Duodenal mucosa (tissue), 2 donors: ENCODE measurements around the gene ERF.

Experiments
- H3K27ac ChIP-seq: one replicate; pipeline ENCODE4 v1.7.0; 2013; ENCODE audit warnings: low read depth, low read length
- H3K27me3 ChIP-seq, 2 donors: one replicate each; pipeline ENCODE4 v1.7.0; 2013; ENCODE audit warnings: low read length in 2 of 2, control low read depth in 1 of 2; ENCODE audit not compliant: insufficient read depth in 2 of 2, control insufficient read depth in 1 of 2
- H3K36me3 ChIP-seq, 2 donors: one replicate each; pipeline ENCODE4 v1.7.0; 2013; ENCODE audit warnings: low read length in 2 of 2, control low read depth in 1 of 2; ENCODE audit not compliant: insufficient read depth in 2 of 2, control insufficient read depth in 1 of 2
- H3K4me1 ChIP-seq, 2 donors: one replicate each; pipeline ENCODE4 v1.7.0; 2013; ENCODE audit warnings: low read length in 2 of 2, control low read depth in 1 of 2; ENCODE audit not compliant: insufficient read depth in 2 of 2, control insufficient read depth in 1 of 2
- H3K4me3 ChIP-seq, 2 donors: one replicate each; pipeline ENCODE4 v1.7.0; 2013; ENCODE audit warnings: low read length in 2 of 2, low read depth in 1 of 2
- H3K9ac ChIP-seq, 2 donors: one replicate each; pipeline ENCODE4 v1.7.0; 2013; ENCODE audit warnings: low read length in 2 of 2, low read depth in 1 of 2
- H3K9me3 ChIP-seq, 2 donors: one replicate each; pipeline ENCODE4 v1.7.0; 2013; ENCODE audit warnings: low read length in 2 of 2, control low read depth in 1 of 2; ENCODE audit not compliant: control insufficient read depth in 1 of 2

Gene ERF

DNA sequence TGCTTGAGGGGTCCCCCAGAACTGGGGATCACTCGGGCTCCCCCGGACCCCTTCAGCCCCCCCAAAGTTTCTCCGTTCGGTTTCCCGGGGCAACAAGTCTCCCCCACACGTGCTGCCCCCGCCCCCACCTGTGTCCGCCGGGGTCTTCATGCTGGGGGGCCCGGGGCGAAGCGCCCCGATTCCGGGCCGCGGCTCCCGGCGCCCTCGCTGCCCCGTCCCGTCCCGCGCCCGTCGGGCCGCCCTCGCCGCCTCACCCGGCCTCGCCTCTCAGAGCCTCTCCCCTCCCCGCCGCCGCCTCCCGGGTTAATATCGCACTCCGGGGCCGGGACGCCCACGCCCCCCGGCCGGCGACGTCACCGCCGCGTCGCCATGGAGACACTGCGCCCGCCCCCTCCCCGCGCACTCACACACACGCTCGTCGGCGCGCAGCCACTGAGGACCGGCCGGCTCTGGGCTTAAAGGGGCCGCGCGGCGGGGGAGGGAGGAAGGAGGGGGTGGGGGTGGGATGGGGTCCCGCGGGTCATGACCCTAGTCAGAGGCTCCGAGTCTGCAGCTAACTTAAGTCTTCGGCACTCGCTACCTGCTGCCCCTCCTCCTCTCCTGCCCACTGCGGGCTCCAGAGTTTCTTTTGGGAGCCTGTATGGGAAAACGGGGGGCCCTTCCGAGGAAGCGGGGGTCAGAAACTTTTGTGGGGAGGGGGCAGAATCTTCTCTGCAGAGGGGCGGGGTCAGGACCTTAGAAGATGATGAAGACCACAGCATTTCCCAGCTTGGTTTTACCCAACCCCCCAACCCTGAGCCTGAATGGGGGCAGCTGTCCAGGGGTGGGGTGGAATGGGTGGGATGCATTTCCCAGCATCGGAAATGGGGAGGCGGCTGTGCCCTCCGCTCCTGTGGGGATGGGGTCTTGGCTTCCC, at the start of gene ERF:
Gene ERF, minus strand, starts transcription at position 279 of the 916 bp plus-strand sequence. Its CDS starts 129 bp downstream, at position 150.
- peak within 1 kb of the TSS; percentile 90 for H3K9ac ChIP-seq
- H3K4me3 ChIP-seq, result peak within 1 kb of the TSS; percentile 81 to 86
- peak within 1 kb of the TSS; percentile 97 for H3K27ac ChIP-seq
- no peaks in the 10 kb centered on the region for H3K27me3 ChIP-seq
- no peaks in the 10 kb centered on the region for H3K9me3 ChIP-seq
- peaks cover 30 to 40% of the 10 kb centered on the region in 2 donors for H3K4me1 ChIP-seq
- peaks cover 0 to under 1% of the 10 kb centered on the region in 2 donors for H3K36me3 ChIP-seq

DNA sequence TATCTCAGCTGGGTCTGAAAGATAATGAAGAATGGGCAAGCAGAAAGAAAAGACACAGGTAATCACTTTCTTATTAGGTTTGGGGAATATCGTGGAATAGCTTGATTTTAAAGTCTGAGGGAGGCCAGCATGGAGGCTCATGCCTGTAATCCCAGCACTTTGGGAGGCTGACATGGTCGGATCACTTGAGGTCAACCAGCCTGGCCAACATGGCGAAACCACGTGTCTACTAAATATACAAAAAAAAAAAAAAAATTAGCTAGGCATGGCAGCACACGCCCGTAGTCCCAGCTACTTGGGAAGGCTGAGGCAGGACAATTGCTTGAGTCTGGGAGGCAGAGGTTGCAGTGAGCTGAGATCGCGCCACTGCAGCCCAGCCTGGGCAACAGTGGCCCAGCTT, 48.9 kb upstream of the ERF start:
- H3K36me3 ChIP-seq, result no peaks in the 10 kb centered on the region
- H3K9me3 ChIP-seq, result no peaks in the 10 kb centered on the region
- H3K4me3 ChIP-seq, result no peak overlapping the region
- H3K27me3 ChIP-seq, result no peaks in the 10 kb centered on the region
- no peak overlapping the region for H3K9ac ChIP-seq
- no peak overlapping the region for H3K27ac ChIP-seq
- H3K4me1 ChIP-seq, result peaks cover 11 to 14% of the 10 kb centered on the region in 2 donors

DNA sequence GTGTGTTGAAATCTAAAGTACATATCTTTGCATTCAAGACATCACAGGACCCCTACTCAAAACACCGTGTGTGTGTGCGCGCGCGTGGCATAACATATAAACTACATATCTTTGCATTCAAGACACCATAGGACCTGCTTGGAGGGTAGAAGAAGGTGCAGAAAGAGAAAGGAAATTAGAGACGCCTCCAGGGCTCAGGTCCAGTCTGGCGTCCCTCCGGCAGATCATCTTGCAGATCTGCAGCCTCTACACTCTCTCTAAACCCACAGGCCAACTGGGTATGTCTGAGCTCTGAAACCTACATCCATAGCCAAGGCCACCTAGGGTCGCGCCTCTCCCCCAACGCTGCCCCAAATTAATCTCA, 48.2 kb upstream of the ERF start:
- Histone ChIP-seq H3K4me3 (peak overlapping the region; percentile 73 to 90), H3K27me3 (no peaks in the 10 kb centered on the region), H3K36me3 (no peaks in the 10 kb centered on the region), H3K9ac (peak overlapping the region in 1 of 2 donors; percentile 48), H3K4me1 (peaks cover 11 to 14% of the 10 kb centered on the region in 2 donors), H3K9me3 (no peaks in the 10 kb centered on the region), H3K27ac (no peak overlapping the region)

- no peaks in the 10 kb centered on the region for H3K36me3 ChIP-seq
- H3K9ac ChIP-seq, result peak within 1 kb of the TSS; percentile 48 to 86
- H3K27ac ChIP-seq, result no peak within 1 kb of the TSS
- peak within 1 kb of the TSS; percentile 73 to 90 for H3K4me3 ChIP-seq
- no peaks in the 10 kb centered on the region for H3K9me3 ChIP-seq
- no peaks in the 10 kb centered on the region for H3K27me3 ChIP-seq
- H3K4me1 ChIP-seq, result peaks cover 11 to 14% of the 10 kb centered on the region in 2 donors
Observed at GRCh38 chr19:42301646-42302203, 46.8 kb upstream of the ERF start, which contains the start of gene PRR19. PRR19 (plus strand) TSS chr19:42302132; CDS start chr19:42309585, 7,453 bp downstream.

DNA sequence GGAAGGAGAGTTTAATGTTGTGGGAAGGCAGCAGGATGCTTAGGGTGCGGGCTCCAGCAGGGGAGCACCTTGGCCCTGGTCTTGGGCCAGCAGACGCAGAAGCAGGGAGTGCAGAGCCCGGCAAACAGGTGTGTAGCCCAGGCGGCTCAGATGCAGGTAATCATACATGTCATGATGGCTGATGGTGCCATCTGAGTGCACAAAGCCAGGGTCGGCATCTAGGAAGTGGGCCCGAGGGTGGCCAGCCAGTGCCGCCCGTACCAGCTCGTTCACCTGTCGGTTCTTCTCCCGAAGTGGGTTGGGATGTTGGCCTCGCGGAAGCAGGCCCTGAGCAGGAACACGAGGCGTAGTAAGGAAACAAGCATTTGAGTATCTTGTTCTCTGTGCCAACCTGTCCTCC, 42.1 kb upstream of the ERF start:
- peaks cover 7 to 8% of the 10 kb centered on the region in 2 donors for H3K4me1 ChIP-seq
- H3K27ac ChIP-seq, result no peak overlapping the region
- H3K9me3 ChIP-seq, result no peaks in the 10 kb centered on the region
- no peaks in the 10 kb centered on the region for H3K27me3 ChIP-seq
- no peak overlapping the region for H3K9ac ChIP-seq
- H3K36me3 ChIP-seq, result peaks cover 10 to 27% of the 10 kb centered on the region in 2 donors
- no peak overlapping the region for H3K4me3 ChIP-seq

GRCh38 chr19:42295831-42296525, 41.0 kb upstream of the ERF start:
- H3K9ac ChIP-seq, result no peak overlapping the region

DNA sequence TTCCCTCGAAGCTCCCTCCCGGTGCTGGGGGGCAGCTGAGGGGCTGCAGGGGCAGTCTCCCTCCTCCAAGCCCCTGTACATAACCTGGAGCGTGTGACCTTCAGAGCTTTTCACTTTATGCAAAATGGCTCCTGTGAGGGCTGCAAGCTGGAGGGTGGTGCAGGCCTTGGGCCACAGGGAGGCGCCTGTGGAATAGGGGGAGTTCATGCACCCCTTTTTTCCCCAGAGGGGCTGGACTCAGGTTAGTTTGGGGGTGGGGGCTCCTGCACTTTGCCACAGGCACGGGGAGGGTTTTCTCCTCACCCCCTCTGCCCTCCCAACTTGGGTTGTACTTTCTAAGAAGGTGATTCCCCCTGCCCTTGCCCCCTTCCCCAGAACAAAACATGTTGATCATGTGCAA, 40.4 kb upstream of the ERF start:
- Histone ChIP-seq H3K9me3 (no peaks in the 10 kb centered on the region), H3K4me3 (no peak overlapping the region), H3K9ac (no peak overlapping the region), H3K36me3 (peaks cover 15 to 39% of the 10 kb centered on the region in 2 donors), H3K27ac (no peak overlapping the region), H3K27me3 (no peaks in the 10 kb centered on the region), H3K4me1 (peaks cover 5 to 8% of the 10 kb centered on the region in 2 donors)

More at GRCh38 chr19:42295831-42296525, 41.0 kb upstream of the ERF start:
- Histone ChIP-seq H3K27me3 (no peaks in the 10 kb centered on the region), H3K4me3 (no peak overlapping the region), H3K4me1 (peaks cover 5 to 8% of the 10 kb centered on the region in 2 donors), H3K9me3 (no peaks in the 10 kb centered on the region), H3K36me3 (peaks cover 14 to 32% of the 10 kb centered on the region in 2 donors), H3K27ac (no peak overlapping the region)

DNA sequence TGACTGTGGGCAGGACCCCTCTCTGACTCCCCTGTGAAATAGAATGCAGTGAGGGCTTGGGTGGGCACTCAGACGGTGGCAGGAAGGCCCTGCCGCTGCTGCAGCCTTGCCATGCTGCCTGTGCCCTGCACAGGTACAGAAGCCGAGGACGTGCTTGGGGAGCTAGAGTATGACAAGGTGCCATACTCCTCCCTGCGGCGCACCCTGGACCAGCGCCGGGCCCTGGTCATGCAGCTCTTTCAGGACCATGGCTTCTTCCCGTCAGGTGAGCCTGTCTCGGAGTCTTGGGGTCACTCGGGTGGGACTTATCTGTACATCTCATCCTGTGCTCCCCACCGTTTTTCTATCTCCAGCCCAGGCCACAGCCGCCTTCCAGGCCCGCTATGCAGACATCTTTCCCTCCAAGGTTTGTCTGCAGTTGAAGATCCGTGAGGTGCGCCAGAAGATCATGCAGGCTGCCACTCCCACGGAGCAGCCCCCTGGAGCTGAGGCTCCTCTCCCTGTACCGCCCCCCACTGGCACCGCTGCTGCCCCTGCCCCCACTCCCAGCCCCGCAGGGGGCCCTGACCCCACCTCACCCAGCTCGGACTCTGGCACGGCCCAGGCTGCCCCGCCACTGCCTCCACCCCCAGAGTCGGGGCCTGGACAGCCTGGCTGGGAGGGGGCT, 39.7 kb upstream of the ERF start:
- Histone ChIP-seq H3K9me3 (no peaks in the 10 kb centered on the region), H3K27ac (no peak overlapping the region), H3K4me1 (peaks cover 5 to 8% of the 10 kb centered on the region in 2 donors), H3K36me3 (peaks cover 15 to 46% of the 10 kb centered on the region in 2 donors), H3K4me3 (no peak overlapping the region), H3K9ac (no peak overlapping the region), H3K27me3 (no peaks in the 10 kb centered on the region)

DNA sequence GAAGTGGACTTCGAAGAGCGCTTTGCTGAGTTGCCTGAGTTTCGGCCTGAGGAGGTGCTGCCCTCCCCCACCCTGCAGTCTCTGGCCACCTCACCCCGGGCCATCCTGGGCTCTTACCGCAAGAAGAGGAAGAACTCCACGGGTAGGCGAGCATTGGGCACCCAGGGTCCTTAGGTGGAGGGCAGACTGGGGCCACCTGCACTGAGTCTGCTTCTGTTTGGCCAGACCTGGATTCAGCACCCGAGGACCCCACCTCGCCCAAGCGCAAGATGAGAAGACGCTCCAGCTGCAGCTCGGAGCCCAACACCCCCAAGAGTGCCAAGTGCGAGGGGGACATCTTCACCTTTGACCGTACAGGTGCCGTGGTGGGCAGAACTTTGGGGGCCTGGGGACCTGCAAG, 39.0 kb upstream of the ERF start:
- peaks cover 5 to 8% of the 10 kb centered on the region in 2 donors for H3K4me1 ChIP-seq
- H3K4me3 ChIP-seq, result no peak overlapping the region
- H3K36me3 ChIP-seq, result peaks cover 18 to 53% of the 10 kb centered on the region in 2 donors
- H3K9me3 ChIP-seq, result no peaks in the 10 kb centered on the region
- H3K27ac ChIP-seq, result no peak overlapping the region
- H3K27me3 ChIP-seq, result no peaks in the 10 kb centered on the region
- no peak overlapping the region for H3K9ac ChIP-seq
